HepG2 (cell line): ENCODE measurements around the gene C9orf43. TPM values are rescaled to one million over a fixed set of nuclear protein-coding genes. Genes with fewer than 3 reads are reported as not detected.

Experiments
- ATF7 ChIP-seq, 2 experiments: fragments of 450-650 bp in 1 of 2; sonication (generic) in 1 of 2; formaldehyde crosslinking in 1 of 2; IDR thresholded peaks; 2 replicates each; pipeline versions ENCODE4 v1.4.0 to v1.6.1; 2016 to 2020; ENCODE audit warnings: antibody characterized with exemption in 1 of 2, mild to moderate bottlenecking in 1 of 2, missing genetic modification reagents in 1 of 2
- ERF ChIP-seq: IDR thresholded peaks from 2 replicates; pipeline ENCODE4 v1.6.1; 2018; ENCODE audit warnings: missing biosample characterization, missing genetic modification reagents
- PHF5A ChIP-seq: IDR thresholded peaks from one replicate; pipeline ENCODE4 v1.6.1; 2018; ENCODE audit warnings: low read depth, missing genetic modification reagents; ENCODE audit not compliant: unreplicated experiment
- XRCC5 ChIP-seq: fragments of 200-400 bp; formaldehyde crosslinking; optimal IDR thresholded peaks from 2 replicates; pipeline ENCODE3; 2017; ENCODE audit warnings: mild to moderate bottlenecking, low read length
- ZNF205 ChIP-seq: IDR thresholded peaks from 2 replicates; pipeline ENCODE4 v1.6.1; 2018; ENCODE audit warnings: missing biosample characterization, missing genetic modification reagents
- ZNF235 ChIP-seq: sonication (generic); formaldehyde crosslinking; IDR thresholded peaks from 2 replicates; pipeline ENCODE4 v1.8.1; 2023; ENCODE audit warnings: mild to moderate bottlenecking, missing genetic modification reagents, borderline replicate concordance
- ZNF333 ChIP-seq: sonication (generic); formaldehyde crosslinking; IDR thresholded peaks from 2 replicates; pipeline ENCODE4 v1.4.0; 2020; ENCODE audit warnings: mild to moderate bottlenecking, missing genetic modification reagents, borderline replicate concordance
- ZNF432 ChIP-seq: sonication (generic); formaldehyde crosslinking; IDR thresholded peaks from 2 replicates; pipeline ENCODE4 v1.5.0; 2020; ENCODE audit warnings: missing genetic modification reagents, mild to moderate bottlenecking, borderline replicate concordance
- ZNF878 ChIP-seq: sonication (generic); formaldehyde crosslinking; IDR thresholded peaks from 2 replicates; pipeline ENCODE4 v1.8.1; 2023; ENCODE audit warnings: mild to moderate bottlenecking, missing genetic modification reagents, moderate library complexity
- ZZZ3 ChIP-seq: sonication (generic); formaldehyde crosslinking; IDR thresholded peaks from 2 replicates; pipeline ENCODE4 v1.4.0; 2020; ENCODE audit warnings: missing genetic modification reagents, mild to moderate bottlenecking, borderline replicate concordance
- polyA plus RNA-seq, 8 experiments: library from polyadenylated mRNA; depleted of rRNA in 3 of 8; stranded (reverse) in 7 of 8; unstranded in 1 of 8; fragments of >200 nt; fragmentation: Illumina TruSeq in 4 of 8; extraction: Trizol in 4 of 8; gene quantifications; 2 replicates each; pipeline versions ENCODE4 v1.2.1 to v1.2.3, GENCODE V29; 2011 to 2016; ENCODE audit warnings: low read depth in 4 of 8, missing spikeins in 1 of 8, mixed read lengths in 1 of 8; ENCODE audit not compliant: insufficient read depth in 1 of 8
- total RNA-seq, 5 experiments: library from RNA; depleted of rRNA; stranded (reverse); fragments of >200 nt; fragmentation: Illumina TruSeq; extraction: Trizol; gene quantifications; 2 replicates each; pipeline ENCODE4 v1.2.3, GENCODE V29; 2016; ENCODE audit warnings: low read depth in 1 of 5
- TF ChIP-seq, protein P1 (sequence below): sonication (generic); formaldehyde crosslinking; IDR thresholded peaks from 2 replicates; pipeline ENCODE4 v1.9.0; 2021; ENCODE audit warnings: mild to moderate bottlenecking, missing genetic modification reagents
- TF ChIP-seq, protein P2 (sequence below): sonication (generic); formaldehyde crosslinking; IDR thresholded peaks from 2 replicates; pipeline ENCODE4 v1.5.0; 2020; ENCODE audit warnings: mild to moderate bottlenecking, missing genetic modification reagents
- TF ChIP-seq, protein P3 (sequence below): sonication (generic); formaldehyde crosslinking; IDR thresholded peaks from 2 replicates; pipeline ENCODE4 v1.4.0; 2020; ENCODE audit warnings: missing genetic modification reagents

The C9orf43 gene
- total and polyA plus RNA-seq, 2 of the 13 experiments (the other 11 are each of a cell fraction or from before 2014, with no cell fraction given), result 0.24 to 0.31 TPM

DNA sequence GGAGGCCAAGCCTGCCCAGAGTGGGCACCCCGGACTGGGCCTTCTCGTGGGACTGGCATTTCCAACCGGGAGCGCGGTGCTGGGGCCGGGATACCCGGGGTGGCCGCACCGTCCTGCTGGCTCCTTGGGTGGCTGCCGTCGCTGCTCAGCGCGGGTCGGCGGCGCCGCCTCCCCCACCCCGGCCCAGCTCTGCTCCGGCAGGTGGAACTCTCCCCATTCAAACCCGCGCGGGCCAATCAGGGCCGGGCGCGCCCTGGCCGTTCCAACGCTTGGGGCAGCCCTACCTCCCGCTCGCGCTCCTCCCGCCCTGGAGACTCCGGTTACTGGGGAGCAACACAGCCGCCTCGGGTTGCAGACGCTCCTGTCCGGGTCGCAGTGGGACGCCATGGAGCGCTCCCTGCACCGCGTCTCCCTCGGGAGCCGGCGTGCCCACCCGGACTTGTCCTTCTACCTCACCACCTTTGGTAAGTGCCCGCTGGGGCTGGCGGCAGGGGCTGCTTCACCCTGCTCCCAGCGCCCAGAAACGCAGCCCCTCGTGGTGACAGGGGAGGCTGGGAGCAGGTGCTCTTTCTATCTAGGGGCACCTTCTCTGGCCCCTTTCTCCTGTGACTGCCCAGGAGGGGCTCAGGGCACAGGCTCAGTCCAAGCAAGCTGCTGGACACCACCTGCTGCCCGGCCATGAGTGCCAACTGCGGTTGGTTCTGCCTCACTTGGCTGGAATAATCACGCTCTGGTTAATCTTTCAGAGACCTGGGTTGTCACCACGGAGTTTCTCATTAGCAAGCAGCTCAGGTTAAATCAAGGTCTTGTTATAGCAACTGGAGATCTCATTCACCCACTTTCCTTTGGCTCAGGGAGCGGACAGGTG, 53.1 kb downstream of the C9orf43 start, which contains the start of gene RGS3 (continued):
- TF ChIP-seq, protein P1, sequence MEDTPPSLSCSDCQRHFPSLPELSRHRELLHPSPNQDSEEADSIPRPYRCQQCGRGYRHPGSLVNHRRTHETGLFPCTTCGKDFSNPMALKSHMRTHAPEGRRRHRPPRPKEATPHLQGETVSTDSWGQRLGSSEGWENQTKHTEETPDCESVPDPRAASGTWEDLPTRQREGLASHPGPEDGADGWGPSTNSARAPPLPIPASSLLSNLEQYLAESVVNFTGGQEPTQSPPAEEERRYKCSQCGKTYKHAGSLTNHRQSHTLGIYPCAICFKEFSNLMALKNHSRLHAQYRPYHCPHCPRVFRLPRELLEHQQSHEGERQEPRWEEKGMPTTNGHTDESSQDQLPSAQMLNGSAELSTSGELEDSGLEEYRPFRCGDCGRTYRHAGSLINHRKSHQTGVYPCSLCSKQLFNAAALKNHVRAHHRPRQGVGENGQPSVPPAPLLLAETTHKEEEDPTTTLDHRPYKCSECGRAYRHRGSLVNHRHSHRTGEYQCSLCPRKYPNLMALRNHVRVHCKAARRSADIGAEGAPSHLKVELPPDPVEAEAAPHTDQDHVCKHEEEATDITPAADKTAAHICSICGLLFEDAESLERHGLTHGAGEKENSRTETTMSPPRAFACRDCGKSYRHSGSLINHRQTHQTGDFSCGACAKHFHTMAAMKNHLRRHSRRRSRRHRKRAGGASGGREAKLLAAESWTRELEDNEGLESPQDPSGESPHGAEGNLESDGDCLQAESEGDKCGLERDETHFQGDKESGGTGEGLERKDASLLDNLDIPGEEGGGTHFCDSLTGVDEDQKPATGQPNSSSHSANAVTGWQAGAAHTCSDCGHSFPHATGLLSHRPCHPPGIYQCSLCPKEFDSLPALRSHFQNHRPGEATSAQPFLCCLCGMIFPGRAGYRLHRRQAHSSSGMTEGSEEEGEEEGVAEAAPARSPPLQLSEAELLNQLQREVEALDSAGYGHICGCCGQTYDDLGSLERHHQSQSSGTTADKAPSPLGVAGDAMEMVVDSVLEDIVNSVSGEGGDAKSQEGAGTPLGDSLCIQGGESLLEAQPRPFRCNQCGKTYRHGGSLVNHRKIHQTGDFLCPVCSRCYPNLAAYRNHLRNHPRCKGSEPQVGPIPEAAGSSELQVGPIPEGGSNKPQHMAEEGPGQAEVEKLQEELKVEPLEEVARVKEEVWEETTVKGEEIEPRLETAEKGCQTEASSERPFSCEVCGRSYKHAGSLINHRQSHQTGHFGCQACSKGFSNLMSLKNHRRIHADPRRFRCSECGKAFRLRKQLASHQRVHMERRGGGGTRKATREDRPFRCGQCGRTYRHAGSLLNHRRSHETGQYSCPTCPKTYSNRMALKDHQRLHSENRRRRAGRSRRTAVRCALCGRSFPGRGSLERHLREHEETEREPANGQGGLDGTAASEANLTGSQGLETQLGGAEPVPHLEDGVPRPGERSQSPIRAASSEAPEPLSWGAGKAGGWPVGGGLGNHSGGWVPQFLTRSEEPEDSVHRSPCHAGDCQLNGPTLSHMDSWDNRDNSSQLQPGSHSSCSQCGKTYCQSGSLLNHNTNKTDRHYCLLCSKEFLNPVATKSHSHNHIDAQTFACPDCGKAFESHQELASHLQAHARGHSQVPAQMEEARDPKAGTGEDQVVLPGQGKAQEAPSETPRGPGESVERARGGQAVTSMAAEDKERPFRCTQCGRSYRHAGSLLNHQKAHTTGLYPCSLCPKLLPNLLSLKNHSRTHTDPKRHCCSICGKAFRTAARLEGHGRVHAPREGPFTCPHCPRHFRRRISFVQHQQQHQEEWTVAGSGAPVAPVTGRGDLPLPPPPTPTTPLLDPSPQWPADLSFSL (CRISPR knock-in tag), result 0 out of 2 replicates have a peak, but pooled peaks have one; percentile 23
- TF ChIP-seq ZZZ3 (CRISPR knock-in tag) (0 out of 2 replicates have a peak, but pooled peaks have one; percentile 46), PHF5A (CRISPR knock-in tag) (no peak), ZNF333 (peak; percentile 78), ATF7 (IDR thresholded peaks at IDR 0.05) (no peak), ATF7 (CRISPR knock-in tag; IDR thresholded peaks at IDR 0.05) (no peak), ERF (no peak), ZNF235 (CRISPR knock-in tag) (no peak), ZNF205 (CRISPR knock-in tag) (0 out of 2 replicates have a peak, but pooled peaks have one; percentile 49), ZNF878 (0 out of 2 replicates have a peak, but pooled peaks have one; percentile 4), XRCC5 (peak; percentile 63), ZNF432 (CRISPR knock-in tag) (no peak)
- TF ChIP-seq, protein P2, sequence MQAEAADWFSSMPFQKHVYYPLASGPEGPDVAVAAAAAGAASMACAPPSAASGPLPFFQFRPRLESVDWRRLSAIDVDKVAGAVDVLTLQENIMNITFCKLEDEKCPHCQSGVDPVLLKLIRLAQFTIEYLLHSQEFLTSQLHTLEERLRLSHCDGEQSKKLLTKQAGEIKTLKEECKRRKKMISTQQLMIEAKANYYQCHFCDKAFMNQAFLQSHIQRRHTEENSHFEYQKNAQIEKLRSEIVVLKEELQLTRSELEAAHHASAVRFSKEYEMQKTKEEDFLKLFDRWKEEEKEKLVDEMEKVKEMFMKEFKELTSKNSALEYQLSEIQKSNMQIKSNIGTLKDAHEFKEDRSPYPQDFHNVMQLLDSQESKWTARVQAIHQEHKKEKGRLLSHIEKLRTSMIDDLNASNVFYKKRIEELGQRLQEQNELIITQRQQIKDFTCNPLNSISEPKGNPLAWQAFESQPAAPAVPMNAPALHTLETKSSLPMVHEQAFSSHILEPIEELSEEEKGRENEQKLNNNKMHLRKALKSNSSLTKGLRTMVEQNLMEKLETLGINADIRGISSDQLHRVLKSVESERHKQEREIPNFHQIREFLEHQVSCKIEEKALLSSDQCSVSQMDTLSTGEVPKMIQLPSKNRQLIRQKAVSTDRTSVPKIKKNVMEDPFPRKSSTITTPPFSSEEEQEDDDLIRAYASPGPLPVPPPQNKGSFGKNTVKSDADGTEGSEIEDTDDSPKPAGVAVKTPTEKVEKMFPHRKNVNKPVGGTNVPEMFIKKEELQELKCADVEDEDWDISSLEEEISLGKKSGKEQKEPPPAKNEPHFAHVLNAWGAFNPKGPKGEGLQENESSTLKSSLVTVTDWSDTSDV (CRISPR knock-in tag), result peak; percentile 94
- TF ChIP-seq, protein P3, sequence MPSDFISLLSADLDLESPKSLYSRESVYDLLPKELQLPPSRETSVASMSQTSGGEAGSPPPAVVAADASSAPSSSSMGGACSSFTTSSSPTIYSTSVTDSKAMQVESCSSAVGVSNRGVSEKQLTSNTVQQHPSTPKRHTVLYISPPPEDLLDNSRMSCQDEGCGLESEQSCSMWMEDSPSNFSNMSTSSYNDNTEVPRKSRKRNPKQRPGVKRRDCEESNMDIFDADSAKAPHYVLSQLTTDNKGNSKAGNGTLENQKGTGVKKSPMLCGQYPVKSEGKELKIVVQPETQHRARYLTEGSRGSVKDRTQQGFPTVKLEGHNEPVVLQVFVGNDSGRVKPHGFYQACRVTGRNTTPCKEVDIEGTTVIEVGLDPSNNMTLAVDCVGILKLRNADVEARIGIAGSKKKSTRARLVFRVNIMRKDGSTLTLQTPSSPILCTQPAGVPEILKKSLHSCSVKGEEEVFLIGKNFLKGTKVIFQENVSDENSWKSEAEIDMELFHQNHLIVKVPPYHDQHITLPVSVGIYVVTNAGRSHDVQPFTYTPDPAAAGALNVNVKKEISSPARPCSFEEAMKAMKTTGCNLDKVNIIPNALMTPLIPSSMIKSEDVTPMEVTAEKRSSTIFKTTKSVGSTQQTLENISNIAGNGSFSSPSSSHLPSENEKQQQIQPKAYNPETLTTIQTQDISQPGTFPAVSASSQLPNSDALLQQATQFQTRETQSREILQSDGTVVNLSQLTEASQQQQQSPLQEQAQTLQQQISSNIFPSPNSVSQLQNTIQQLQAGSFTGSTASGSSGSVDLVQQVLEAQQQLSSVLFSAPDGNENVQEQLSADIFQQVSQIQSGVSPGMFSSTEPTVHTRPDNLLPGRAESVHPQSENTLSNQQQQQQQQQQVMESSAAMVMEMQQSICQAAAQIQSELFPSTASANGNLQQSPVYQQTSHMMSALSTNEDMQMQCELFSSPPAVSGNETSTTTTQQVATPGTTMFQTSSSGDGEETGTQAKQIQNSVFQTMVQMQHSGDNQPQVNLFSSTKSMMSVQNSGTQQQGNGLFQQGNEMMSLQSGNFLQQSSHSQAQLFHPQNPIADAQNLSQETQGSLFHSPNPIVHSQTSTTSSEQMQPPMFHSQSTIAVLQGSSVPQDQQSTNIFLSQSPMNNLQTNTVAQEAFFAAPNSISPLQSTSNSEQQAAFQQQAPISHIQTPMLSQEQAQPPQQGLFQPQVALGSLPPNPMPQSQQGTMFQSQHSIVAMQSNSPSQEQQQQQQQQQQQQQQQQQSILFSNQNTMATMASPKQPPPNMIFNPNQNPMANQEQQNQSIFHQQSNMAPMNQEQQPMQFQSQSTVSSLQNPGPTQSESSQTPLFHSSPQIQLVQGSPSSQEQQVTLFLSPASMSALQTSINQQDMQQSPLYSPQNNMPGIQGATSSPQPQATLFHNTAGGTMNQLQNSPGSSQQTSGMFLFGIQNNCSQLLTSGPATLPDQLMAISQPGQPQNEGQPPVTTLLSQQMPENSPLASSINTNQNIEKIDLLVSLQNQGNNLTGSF (CRISPR knock-in tag), result no peak
